Glutamatergic neuron (in vitro differentiated cells): ENCODE results near the gene TXNDC9. TPM values are rescaled to one million over a fixed set of nuclear protein-coding genes. Genes with fewer than 3 reads are reported as not detected.
"Not testable (repeated sequence)": the region's sequence is repeated elsewhere in the genome, so short reads cannot be mapped to it uniquely, and the experiment has no call there.

Experiments
- DNase-seq: peaks from one replicate; pipeline ENCODE4 v3.0.0; 2022
- H3K27ac Mint-ChIP-seq: one replicate; pipeline ENCODE4 v1.8.0; 2020; ENCODE audit warnings: mild to moderate bottlenecking, mixed read lengths, inconsistent platforms; ENCODE audit not compliant: unreplicated experiment
- H3K27me3 Mint-ChIP-seq: one replicate; pipeline ENCODE4 v1.8.0; 2020; ENCODE audit warnings: mild to moderate bottlenecking, moderate library complexity, mixed read lengths, inconsistent platforms; ENCODE audit not compliant: unreplicated experiment
- H3K36me3 Mint-ChIP-seq: one replicate; pipeline ENCODE4 v1.8.0; 2020; ENCODE audit warnings: mild to moderate bottlenecking, mixed read lengths, inconsistent platforms; ENCODE audit not compliant: unreplicated experiment
- H3K4me1 Mint-ChIP-seq: one replicate; pipeline ENCODE4 v1.8.0; 2020; ENCODE audit warnings: mild to moderate bottlenecking, low read depth, mixed read lengths, inconsistent platforms; ENCODE audit not compliant: unreplicated experiment
- H3K4me3 Mint-ChIP-seq: one replicate; pipeline ENCODE4 v1.8.0; 2020; ENCODE audit warnings: mild to moderate bottlenecking, mixed read lengths, inconsistent platforms; ENCODE audit not compliant: unreplicated experiment
- H3K9me3 Mint-ChIP-seq: one replicate; pipeline ENCODE4 v1.8.0; 2020; ENCODE audit warnings: mild to moderate bottlenecking, moderate library complexity, mixed read lengths, inconsistent platforms; ENCODE audit not compliant: unreplicated experiment
- CTCF ChIP-seq: fragments of 200-600 bp; sonication (generic); IDR thresholded peaks from one replicate; pipeline ENCODE4 v1.5.0; 2021; ENCODE audit not compliant: partially characterized antibody, unreplicated experiment
- total RNA-seq: library from RNA; stranded (reverse); fragmentation: NEBNext Ultra II Directional; extraction: Animal tissue kit (Norgen Biotek cat#: 25700); gene quantifications from one replicate; pipeline ENCODE4 v1.2.1, GENCODE V29; 2021; ENCODE audit not compliant: unreplicated experiment

The TXNDC9 gene
- total RNA-seq, 1 donor from 2014 or later: 32.6 TPM

GRCh38 chr2:99356853-99357252 is 20.7 kb upstream of the TXNDC9 start:
- no peak for DNase-seq
- H3K36me3 Mint-ChIP-seq: no peaks in the 10 kb centered on the region

GRCh38 chr2:99354825-99355224 is 18.7 kb upstream of the TXNDC9 start:
- not testable (repeated sequence) for DNase-seq, H3K27me3 Mint-ChIP-seq, H3K9me3 Mint-ChIP-seq, H3K4me1 Mint-ChIP-seq, H3K27ac Mint-ChIP-seq, H3K4me3 Mint-ChIP-seq, H3K36me3 Mint-ChIP-seq

More at GRCh38 chr2:99356853-99357252, 20.7 kb upstream of the TXNDC9 start:
- Mint-ChIP-seq H3K4me3 (no peak overlapping the region), H3K4me1 (peaks cover 8% of the 10 kb centered on the region), H3K9me3 (no peaks in the 10 kb centered on the region), H3K27ac (no peak overlapping the region), H3K27me3 (no peaks in the 10 kb centered on the region)
- TF ChIP-seq CTCF: no peak

GRCh38 chr2:99354070-99354469 is 17.9 kb upstream of the TXNDC9 start:
- Mint-ChIP-seq H3K27me3 (no peaks in the 10 kb centered on the region), H3K4me3 (no peak overlapping the region), H3K4me1 (peaks cover 8% of the 10 kb centered on the region), H3K36me3 (no peaks in the 10 kb centered on the region), H3K9me3 (no peaks in the 10 kb centered on the region), H3K27ac (no peak overlapping the region)
- no peak for DNase-seq
- TF ChIP-seq CTCF: no peak

GRCh38 chr2:99350194-99350593 is 14.1 kb upstream of the TXNDC9 start:
- H3K36me3 Mint-ChIP-seq: no peaks in the 10 kb centered on the region
- no peak for DNase-seq
- no peaks in the 10 kb centered on the region for H3K4me1 Mint-ChIP-seq
- no peak overlapping the region for H3K4me3 Mint-ChIP-seq
- H3K9me3 Mint-ChIP-seq: no peaks in the 10 kb centered on the region
- no peak for TF ChIP-seq CTCF
- no peaks in the 10 kb centered on the region for H3K27me3 Mint-ChIP-seq
- H3K27ac Mint-ChIP-seq: no peak overlapping the region

GRCh38 chr2:99348173-99348572 is 12.0 kb upstream of the TXNDC9 start:
- Mint-ChIP-seq H3K4me3 (no peak overlapping the region), H3K36me3 (no peaks in the 10 kb centered on the region), H3K27ac (no peak overlapping the region), H3K9me3 (no peaks in the 10 kb centered on the region), H3K27me3 (no peaks in the 10 kb centered on the region), H3K4me1 (no peaks in the 10 kb centered on the region)
- no peak for DNase-seq
- no peak for TF ChIP-seq CTCF

- DNase-seq: no peak
- peaks cover 1% of the 10 kb centered on the region for H3K9me3 Mint-ChIP-seq
- H3K4me3 Mint-ChIP-seq: no peak overlapping the region
- H3K4me1 Mint-ChIP-seq: peaks cover 4% of the 10 kb centered on the region
- H3K27ac Mint-ChIP-seq: no peak overlapping the region
- H3K36me3 Mint-ChIP-seq: no peaks in the 10 kb centered on the region
- H3K27me3 Mint-ChIP-seq: no peaks in the 10 kb centered on the region
- TF ChIP-seq CTCF: no peak
Observed at GRCh38 chr2:99346218-99346617, 10.1 kb upstream of the TXNDC9 start.

GRCh38 chr2:99345446-99345845 is 9.3 kb upstream of the TXNDC9 start:
- not testable (repeated sequence) for H3K27me3 Mint-ChIP-seq, H3K27ac Mint-ChIP-seq

More at GRCh38 chr2:99345446-99345845, 9.3 kb upstream of the TXNDC9 start:
- not testable (repeated sequence) for H3K4me1 Mint-ChIP-seq, DNase-seq, H3K9me3 Mint-ChIP-seq, H3K4me3 Mint-ChIP-seq, H3K36me3 Mint-ChIP-seq
